ENCODE data around the gene ZNF423. TPM values are rescaled to one million over a fixed set of nuclear protein-coding genes. Genes with fewer than 3 reads are reported as not detected.

Gene ZNF423
- total and polyA plus RNA-seq, 2 experiments from 2014 or later, result 12.3 to 22.2 TPM

DNA sequence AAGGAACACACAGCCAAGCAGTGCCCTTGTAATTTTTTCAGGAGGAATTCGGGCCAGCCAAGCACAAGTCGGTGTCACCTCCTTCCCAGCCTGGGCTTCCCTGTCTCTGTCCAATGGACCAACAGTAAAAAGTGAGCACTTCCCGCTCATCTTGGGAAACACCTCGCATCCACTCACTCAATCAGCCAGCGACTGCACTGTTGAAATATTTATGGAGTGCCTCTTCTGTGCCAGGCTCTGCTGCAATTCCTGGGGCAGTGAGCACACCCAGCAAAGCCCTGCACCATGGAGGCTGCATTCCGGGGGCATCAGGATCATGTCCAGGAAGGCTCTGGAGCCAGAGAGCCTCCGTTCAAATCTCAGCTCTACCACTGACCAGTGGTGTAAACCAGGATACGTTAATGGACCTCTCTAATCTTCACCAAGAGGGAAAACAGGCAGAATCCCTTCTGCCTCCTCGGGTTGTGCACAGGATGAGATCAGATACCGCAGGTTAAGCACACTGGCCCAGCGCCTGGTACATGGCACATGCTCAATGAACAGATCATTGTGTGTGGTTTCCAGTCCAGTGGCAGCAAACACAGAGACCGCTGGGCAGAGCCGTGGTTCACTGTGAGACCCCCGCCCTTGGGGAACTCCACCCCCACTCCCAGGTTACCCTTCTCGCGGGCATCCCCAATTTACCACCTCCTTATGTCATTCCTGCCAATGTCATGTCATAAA is 194.3 kb downstream of the ZNF423 start:
- Histone ChIP-seq H3K36me3 (no peaks in the 10 kb centered on the region), H3K27ac (no peak overlapping the region), H3K27me3 (no peaks in the 10 kb centered on the region), H3K4me1 (ENCODE audit: low read depth) (peaks cover 26% of the 10 kb centered on the region), H3K9me3 (ENCODE audit: low read depth) (no peaks in the 10 kb centered on the region), H3K4me3 (no peak overlapping the region)
- DNase-seq (ENCODE audit: low read depth in 1 of 2, low spot score in 1 of 2), result no peak
- no peak for TF ChIP-seq CTCF (IDR thresholded peaks at IDR 0.05; ENCODE audit: low read depth, low read length)

GRCh38 chr16:49660626-49661025 is 195.3 kb downstream of the ZNF423 start:
- no peak for DNase-seq (ENCODE audit: low read depth in 1 of 2, low spot score in 1 of 2)

GRCh38 chr16:49659356-49659755 is 196.6 kb downstream of the ZNF423 start:
- H3K4me3 ChIP-seq, result no peak overlapping the region
- no peaks in the 10 kb centered on the region for H3K27me3 ChIP-seq
- H3K27ac ChIP-seq, result no peak overlapping the region
- H3K4me1 ChIP-seq (ENCODE audit: low read depth), result peaks cover 11% of the 10 kb centered on the region
- no peak for DNase-seq (ENCODE audit: low read depth in 1 of 2, low spot score in 1 of 2)
- H3K36me3 ChIP-seq, result no peaks in the 10 kb centered on the region
- TF ChIP-seq CTCF (IDR thresholded peaks at IDR 0.05; ENCODE audit: low read depth, low read length), result no peak
- no peaks in the 10 kb centered on the region for H3K9me3 ChIP-seq (ENCODE audit: low read depth)

More at GRCh38 chr16:49660626-49661025, 195.3 kb downstream of the ZNF423 start:
- TF ChIP-seq CTCF (IDR thresholded peaks at IDR 0.05; ENCODE audit: low read depth, low read length), result no peak
- no peaks in the 10 kb centered on the region for H3K36me3 ChIP-seq
- H3K27me3 ChIP-seq, result no peaks in the 10 kb centered on the region
- peaks cover 22% of the 10 kb centered on the region for H3K4me1 ChIP-seq (ENCODE audit: low read depth)
- H3K4me3 ChIP-seq, result no peak overlapping the region
- no peaks in the 10 kb centered on the region for H3K9me3 ChIP-seq (ENCODE audit: low read depth)
- no peak overlapping the region for H3K27ac ChIP-seq

DNA sequence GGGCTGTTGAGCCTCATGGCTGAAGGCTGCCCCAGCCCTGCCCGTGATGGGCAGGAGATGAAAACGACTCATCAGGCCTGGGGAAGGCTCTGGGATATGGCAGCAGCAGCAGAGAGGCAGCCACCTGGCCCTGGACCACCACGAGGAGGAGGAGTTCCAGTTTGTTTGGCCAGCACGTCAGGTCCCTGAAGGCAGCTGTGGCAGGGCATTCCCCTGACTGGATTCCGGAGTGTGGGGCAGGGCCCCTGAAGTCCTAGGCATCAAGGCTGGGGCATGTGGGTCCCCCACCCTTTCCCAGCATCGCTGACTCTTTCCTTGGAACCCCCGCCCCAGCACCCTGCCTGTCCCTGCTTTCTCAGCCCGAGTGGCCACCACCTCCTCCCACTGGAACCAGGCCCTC is 197.4 kb downstream of the ZNF423 start:
- H3K4me1 ChIP-seq (ENCODE audit: low read depth), result peaks cover 4% of the 10 kb centered on the region
- no peaks in the 10 kb centered on the region for H3K9me3 ChIP-seq (ENCODE audit: low read depth)
- DNase-seq (ENCODE audit: low read depth in 1 of 2, low spot score in 1 of 2), result no peak
- H3K27me3 ChIP-seq, result no peaks in the 10 kb centered on the region
- no peaks in the 10 kb centered on the region for H3K36me3 ChIP-seq
- H3K27ac ChIP-seq, result no peak overlapping the region
- no peak for TF ChIP-seq CTCF (IDR thresholded peaks at IDR 0.05; ENCODE audit: low read depth, low read length)
- H3K4me3 ChIP-seq, result no peak overlapping the region

- no peaks in the 10 kb centered on the region for H3K36me3 ChIP-seq
- no peaks in the 10 kb centered on the region for H3K4me1 ChIP-seq (ENCODE audit: low read depth)
- DNase-seq (ENCODE audit: low read depth in 1 of 2, low spot score in 1 of 2), result no peak
- no peak for TF ChIP-seq CTCF (IDR thresholded peaks at IDR 0.05; ENCODE audit: low read depth, low read length)
- no peaks in the 10 kb centered on the region for H3K9me3 ChIP-seq (ENCODE audit: low read depth)
- H3K27ac ChIP-seq, result no peak overlapping the region
- no peak overlapping the region for H3K4me3 ChIP-seq
- no peaks in the 10 kb centered on the region for H3K27me3 ChIP-seq
Observed at GRCh38 chr16:49657736-49658465, 198.0 kb downstream of the ZNF423 start.
